Measurements from ENCODE around the gene SMCO1.
A peak's percentile ranks its signal among the peaks of the same experiment; 100 is the strongest.
"Not testable (repeated sequence)": the region's sequence is repeated elsewhere in the genome, so short reads cannot be mapped to it uniquely, and the experiment has no call there.

The SMCO1 gene

DNA sequence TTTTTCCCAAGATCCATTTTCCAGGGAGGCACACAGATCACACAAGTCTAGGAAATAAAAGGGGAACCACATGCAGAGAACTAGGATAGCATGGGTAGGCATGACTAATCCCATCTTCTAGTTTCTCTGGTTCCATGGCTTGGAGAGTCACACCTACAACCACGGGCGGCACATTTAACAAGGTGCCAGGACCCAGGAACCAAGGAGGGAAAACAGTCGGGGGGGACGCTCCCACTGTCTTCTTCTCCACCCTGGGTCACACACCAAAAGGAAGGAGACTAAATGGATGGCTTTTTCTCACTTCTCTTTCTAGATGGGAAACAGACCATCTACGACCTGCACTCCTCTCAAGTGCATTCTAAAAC lies 4.6 kb upstream of the SMCO1 start:
- peak; percentile 47 for DNase-seq

DNA sequence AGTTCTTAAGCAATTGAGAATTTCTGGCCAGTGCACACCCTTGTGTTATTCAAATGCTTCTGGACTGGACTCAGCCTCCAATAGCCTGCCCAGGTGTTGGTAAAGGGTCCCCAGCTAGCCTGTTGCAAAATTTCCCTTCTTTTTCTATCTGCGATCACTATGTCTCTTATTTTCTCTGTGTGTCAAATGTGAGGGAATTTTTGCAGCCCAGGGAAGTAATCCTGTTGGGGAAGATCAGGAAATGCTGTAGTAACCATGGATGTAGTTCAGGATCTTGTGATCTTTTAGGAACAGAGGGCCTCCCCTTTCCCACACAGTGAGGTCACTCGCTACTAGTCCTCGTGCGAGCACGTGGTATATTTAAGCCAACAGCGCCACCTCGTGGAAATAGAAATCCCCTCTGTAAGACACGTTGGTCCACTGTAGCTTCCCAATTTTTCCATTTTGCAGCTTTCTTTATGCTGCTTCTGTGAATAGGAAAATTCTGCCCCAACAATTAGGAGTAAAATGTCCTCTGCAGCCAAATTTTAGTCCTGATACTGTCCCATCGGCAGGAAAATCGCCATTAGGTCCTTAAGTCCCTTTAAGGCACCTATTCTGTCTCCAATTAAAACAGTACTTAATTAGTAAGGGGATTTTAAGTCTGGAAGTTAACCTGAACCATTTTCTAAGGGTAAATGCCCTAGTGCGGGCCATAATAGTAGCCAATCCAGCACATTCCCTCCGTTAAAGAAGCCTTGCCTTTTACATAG lies 4.0 kb upstream of the SMCO1 start:
- peak; percentile 72 for DNase-seq

DNA sequence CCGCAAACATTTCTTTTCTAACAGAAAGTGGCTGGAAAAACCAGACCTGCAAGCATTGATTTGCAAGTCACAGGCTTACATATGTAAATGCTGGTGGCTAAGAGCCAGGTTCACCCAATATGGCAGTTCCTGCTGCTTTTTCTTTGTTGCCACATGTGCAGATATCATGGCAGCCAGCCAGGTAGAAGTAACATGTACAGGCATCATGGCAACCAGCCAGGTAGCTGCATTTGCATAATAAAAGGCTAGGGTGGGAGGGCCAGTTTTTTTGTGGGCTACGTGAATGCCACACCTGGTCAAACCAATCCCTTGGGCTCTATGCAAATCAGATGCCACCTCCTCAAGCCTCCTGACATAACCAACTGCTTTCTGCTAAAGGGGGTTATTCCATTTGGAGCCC lies 2.8 kb upstream of the SMCO1 start:
- DNase-seq, result no peak

DNA sequence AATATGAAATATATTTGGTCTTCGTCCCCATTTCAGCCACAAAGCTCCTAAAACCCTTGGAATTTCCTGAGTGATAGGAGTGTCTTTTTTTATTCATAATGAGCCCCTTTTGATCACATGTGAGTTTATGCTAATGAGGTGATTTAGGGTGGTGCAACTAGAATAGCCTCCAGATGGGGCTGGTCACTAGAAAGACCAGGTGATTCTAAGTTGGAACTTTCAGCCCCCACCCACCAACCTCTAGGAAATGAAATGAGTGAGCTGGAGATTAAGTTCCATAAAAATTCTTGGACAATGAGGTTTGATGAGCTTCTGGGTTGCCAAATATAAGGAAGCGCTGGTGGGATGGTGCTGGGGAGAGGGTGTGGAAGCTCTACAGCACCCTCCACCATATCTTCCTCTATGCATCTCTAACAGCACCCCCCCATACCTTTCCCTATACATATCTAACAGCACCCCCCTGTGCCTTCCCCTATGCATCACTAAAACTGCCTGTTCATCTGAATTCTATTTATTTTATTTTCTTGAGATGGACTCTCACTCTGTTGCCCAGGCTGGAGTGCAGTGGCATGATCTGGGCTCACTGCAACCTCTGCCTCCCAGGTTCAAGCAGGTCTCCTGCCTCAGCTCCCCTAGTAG lies 2.1 kb upstream of the SMCO1 start:
- DNase-seq, result no peak

DNA sequence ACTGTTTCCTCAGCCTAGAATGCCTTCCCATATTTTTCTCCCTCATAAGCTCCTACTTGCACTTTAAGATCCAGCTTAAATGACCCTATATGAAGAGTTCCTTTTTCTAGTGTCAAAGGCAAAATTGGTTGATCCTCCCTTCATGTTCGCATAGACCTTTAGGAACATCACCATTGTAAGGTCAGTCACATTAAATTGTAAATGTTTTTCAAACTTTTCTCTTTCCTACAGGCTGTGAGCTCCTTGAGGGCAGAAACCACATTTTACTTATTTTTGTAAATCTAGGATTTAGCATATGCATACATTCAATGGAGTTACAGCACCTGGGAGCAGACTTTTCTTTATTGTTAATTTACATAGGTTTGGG lies 813 bp downstream of the SMCO1 start:
- no peak for DNase-seq

DNA sequence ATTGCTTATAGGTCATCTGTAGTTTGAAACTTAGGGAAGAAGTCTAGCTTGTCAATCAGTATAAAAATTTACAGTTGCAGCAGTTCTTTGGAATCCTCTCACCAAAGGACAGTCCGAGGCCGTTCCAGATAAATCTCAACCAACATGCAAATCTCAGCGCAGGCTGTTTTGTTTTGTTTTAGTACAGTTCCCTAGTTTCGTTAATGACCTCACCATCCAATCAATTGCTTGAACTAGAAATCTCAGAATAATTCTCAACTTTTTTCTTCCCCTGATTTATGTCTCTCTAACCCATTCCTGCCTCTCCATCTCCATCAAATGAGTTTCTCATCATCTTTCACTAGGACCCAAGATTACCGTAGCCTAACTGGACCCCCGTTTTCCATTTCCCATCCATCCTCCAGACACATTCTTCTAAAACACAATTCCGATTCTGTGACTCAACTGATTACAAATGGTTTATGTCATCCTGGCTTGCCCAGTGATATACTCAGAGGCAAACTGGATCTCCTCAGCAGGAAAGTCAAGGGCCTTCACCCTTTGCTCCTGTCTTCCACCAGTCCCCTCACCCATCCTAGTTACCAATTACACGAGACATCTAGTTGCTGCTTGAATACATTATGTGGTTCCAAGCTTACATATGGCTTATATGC lies 1.3 kb downstream of the SMCO1 start:
- DNase-seq, result no peak

DNA sequence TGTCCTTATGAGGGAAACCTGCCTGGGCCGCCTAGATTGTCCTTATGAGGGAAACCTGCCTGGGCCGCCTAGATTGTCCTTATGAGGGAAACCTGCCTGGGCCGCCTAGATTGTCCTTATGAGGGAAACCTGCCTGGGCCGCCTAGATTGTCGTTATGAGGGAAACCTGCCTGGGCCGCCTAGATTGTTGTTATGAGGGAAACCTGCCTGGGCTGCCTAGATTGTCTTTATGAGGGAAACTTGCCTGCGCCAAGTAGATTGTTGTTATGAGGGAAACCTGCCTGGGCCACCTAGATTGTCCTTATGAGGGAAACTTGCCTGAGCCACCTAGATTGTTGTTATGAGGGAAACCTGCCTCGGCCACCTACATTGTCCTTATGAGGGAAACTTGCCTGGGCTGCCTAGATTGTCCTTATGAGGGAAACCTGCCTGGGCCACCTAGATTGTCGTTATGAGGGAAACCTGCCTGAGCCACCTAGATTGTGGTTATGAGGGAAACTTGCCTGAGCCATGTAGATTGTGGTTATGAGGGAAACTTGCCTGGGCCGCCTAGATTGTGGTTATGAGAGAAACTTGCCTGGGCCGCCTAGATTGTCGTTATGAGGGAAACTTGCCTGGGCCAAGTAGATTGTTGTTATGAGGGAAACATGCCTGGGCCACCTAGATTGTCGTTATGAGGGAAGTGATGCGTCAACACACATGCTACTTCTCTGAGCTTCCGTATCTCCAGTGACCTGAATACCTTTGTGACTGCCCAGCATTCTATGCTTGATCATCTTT lies 3.3 kb downstream of the SMCO1 start:
- DNase-seq, result not testable (repeated sequence)

DNA sequence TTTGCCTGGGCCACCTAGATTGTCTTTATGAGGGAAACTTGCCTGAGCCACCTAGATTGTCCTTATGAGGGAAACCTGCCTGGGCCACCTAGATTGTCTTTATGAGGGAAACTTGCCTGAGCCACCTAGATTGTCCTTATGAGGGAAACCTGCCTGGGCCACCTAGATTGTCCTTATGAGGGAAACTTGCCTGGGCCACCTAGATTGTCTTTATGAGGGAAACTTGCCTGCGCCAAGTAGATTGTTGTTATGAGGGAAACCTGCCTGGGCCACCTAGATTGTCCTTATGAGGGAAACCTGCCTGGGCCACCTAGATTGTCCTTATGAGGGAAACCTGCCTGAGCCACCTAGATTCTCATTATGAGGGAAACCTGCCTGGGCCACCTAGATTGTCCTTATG lies 4.0 kb downstream of the SMCO1 start:
- not testable (repeated sequence) for DNase-seq

DNA sequence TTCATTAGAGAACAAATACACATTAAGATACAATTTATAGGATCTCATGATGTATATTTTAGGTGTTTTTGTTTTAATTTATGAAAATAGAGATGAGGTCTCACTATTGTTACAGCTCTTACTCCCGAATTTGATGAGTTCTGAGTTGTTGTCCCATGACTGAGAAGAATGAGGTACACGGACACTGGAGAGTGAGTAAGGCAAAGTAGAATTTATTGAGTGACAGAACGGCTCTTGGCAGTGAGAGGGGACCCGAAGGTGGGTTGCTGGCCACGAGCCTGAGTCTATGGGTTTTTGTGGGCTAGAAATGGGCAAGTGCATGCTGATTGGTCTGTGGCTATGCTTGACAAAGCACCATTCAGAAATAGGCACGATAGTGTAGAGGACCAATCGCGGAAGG lies 8.5 kb downstream of the SMCO1 start:
- DNase-seq, result no peak

DNA sequence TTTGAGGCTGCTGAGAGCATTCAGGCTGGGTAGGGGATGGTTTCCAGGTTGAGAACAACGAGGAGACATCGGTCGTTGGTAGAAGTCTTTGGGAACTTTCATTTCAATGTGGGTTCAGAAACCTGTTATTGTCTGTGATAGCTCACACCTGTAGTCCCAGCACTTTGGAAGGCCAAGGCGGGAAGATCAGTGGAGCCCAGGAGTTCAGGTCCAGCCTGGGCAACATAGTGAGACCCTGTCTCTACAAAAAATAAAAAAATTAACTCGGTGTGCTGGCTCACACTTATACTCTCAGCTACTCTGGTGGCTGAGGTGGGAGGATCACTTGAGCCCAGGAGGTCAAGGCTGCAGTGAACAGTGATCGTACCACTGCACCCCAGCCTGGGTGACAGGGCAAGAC lies 10.6 kb downstream of the SMCO1 start:
- DNase-seq, result no peak

DNA sequence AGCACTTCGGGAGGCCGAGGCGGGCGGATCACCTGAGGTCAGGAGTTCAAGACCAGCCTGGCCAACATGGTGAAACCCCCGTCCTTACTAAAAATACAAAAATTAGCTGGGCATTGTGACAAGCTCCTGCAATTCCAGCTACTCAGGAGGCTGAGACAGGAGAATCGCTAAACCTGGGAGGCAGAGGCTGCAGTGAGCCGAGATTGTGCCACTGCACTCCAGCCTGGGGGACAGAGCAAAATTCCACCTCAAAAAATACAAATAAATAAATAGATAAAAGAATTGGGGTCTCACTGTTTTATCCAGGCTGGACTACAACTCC lies 11.1 kb downstream of the SMCO1 start:
- DNase-seq, result not testable (repeated sequence)

DNA sequence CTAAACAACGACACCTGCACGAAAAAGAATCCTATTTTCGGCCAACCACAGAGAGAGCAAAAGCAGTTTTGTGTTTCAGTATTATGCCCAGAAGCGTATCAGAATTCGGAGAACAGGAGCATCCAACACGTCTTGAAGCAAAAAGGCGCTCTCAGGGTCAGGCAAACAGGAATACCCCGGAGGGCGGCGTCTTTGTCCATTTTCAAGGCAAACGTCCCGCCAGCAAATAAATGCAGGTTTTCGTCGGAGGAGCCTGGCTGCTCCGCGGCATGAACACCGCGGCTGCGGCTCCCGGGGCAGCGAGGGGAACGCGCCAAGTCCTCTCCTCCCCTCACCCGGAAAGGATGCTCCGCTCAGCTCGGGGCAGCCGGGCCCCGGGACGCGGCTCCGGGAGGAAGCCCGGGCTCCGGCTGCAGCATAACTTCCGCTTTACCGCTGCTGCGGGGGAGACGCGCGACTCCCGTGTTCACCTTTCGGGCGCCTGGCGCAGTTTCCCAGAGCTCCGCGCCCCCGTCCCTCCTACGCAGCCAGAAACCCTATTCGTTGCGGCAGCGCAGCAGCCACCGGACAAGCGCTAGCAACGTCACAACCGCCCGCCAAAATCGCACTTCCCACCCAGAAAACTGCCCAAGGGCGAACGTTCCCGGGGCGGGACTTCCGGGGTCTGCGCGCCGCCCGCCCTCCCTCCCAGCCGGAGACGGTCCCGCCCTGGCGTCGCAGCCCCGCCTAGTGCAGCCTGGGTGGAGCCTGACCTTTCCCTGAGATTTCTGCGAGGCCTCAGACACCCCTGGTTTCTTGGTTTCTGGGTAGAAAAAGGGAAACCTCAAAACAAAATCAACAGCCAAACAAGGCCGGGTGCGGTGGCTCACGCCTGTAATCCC lies 11.7 kb downstream of the SMCO1 start, which contains the start of gene RNF168:
Gene RNF168 (minus strand): TSS at position 573 of the 881 bp plus-strand sequence. CDS start 595 bp downstream, outside the sequence.
- DNase-seq, result peak; percentile 99

DNA sequence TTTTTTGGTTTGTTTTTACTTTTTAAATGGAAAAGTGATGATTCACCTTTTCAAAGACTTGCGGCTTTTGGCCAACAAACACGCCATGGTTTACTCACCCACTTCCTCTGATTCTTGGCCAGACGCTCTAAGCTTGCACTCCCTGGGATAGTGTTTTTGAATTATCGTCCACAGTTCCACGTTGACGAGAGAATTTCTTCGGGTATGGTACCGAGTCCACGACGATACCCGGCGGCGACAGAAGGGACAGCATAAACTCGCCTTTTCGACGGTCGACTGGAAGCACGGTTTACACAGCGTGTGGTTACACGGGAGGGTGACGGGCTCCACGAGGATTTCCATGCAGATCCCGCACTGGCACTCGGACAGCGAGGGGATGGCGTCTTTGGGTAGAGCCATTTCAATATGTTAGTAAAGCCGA lies 12.4 kb downstream of the SMCO1 start:
- DNase-seq, result peak; percentile 67

DNA sequence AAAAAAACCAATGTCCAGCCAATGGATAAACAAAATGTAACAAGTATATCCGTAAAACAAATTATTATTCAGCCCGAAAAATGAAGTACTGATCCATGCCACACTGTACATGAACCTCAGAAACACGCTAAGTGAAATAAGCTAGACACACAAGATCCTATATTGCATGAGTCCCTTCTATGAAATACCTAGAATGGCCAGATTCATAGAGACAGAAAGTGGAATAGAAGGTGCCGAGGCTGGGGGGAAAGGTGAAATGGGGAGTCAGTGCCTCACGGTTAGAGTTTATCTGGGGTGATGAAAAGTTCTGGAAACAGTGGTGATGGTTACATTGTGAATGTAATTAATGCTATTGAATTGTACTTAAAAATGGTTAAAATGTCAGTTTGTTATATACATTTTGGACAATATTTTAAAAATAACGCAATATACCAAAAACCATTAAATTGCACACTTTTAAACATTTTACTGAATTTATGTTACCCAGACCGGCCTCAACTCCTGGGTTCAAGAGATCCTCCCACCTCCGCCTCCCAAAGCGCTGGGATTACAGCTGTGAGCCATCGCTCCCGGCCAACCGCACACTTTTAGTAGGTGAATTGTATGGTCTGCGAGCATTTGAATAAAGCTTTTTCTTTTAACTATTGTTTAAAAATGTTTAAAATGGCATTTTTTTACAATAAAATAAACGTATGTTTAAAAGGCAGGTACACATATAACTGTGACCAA lies 13.7 kb downstream of the SMCO1 start:
- DNase-seq, result peak; percentile 33

DNA sequence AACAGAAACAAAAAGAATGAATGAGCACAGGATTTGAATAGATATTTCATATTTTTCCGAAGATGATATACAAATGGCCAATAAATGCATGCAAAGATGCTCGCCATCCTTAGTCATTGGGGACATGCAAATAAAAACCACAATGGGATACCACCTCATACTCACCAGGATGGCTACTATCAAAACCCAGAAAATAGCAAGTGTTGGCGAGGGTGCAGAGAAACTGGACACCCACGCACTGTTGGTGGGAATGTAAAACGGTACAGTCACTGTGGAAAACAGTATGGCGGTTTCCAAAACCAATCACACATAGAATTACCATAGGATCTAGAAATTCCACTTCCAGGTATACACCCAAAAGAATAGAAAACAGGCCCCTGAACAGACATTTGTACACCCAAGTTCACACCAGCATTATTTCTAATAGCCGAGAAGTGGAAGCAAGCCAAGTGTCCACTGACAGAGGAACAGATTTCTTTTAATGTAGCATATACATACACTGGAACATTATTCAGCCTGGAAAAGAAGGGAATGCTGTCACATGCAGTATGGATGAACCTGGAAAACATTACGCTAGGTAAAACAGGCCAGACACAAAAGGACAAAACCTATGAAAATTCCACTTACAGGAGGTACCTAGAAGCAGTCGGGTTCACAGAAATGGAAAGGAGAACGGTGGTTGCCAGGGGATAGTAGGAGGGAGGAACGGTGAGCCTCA lies 15.2 kb downstream of the SMCO1 start:
- peak; percentile 64 for DNase-seq

DNA sequence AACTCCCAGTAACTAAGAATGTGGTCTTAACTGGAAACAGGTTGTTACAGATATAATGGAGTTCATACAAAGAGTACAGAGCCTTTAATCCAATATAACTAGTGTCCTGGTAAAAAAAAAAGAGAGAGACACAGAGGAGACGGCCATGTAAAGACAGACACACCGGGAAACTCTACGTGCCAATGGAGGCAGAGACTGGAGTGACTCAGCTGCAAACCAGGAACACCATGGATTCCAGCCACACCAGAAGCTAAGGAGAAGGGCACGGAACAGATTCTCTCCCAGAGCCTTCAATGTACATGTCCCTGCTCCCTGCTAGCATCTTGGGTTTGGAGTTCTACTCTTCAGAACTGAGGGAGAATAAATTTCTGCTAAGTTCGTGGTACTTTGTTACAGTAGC lies 16.1 kb downstream of the SMCO1 start:
- DNase-seq, result no peak

DNA sequence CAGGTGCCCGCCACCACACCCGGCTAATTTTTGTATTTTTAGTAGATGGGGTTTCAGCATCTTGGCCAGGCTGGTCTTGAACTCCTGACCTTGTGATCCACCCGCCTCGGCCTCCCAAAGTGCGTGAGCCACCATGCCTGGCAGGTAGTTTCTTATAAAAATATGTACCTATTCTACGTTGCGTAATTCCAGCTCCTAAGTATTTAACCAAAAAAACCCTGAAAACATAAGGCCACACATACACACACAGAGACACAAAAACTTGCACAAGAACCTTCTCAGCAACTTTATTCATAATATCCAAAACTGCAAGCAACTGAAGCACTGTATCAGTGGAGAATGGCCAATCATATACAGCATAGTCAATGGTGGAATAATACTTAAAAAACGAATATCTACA lies 16.8 kb downstream of the SMCO1 start:
- DNase-seq, result no peak

DNA sequence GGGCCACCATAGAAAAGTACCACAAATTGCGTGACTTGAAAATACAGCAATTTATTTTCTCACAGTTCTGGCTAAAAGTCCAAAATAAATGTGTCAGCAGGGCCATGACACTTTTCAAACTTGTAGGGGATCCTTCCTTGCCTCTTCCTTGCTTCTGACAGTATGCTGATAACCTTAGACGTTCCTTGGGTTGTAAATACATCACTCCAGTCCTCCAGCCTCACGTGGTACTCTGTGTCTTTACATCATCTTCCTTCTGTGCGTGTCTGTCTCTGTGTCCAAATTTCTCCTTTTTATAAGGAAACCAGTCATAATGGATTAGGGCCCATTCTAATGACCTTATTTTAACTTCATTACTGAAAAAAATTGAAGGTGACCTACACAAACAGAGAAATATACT lies 19.0 kb downstream of the SMCO1 start:
- no peak for DNase-seq

DNA sequence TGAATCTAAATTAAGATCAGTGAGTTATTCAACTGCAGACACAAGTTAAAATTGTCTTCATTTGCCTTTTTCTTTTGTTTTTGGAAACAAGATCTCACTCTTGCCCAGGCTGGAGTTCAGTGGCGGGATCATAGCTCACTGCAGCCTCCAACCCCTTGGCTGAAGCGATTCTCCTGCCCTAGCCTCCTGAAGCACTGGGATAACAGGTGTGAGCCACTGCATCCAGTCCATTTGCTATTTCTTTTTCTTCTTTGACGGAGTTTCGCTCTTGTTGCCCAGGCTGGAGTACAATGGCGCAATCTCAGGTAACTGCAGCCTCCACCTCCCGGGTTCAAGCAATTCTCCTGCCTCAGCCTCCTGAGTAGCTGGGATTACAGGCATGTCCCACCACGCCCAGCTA lies 21.9 kb downstream of the SMCO1 start:
- DNase-seq, result no peak

DNA sequence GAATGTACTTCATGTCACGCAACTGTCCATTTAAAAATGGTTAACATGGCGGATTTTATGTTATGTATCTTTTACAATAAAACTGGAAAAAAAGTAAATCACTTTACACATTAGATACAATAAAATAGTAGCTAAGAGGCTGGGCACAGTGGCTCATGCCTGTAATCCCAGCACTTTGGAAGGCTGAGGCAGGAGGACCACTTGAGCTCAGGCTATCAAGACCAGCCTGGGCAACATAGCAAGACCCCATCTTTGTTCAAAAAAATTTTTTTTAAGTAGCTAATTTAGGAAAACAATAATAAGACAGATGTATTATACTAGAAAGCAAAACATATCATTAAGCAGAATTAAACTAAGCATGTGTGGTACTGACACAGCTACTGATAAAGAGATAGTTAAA lies 23.1 kb downstream of the SMCO1 start:
- no peak for DNase-seq

DNA sequence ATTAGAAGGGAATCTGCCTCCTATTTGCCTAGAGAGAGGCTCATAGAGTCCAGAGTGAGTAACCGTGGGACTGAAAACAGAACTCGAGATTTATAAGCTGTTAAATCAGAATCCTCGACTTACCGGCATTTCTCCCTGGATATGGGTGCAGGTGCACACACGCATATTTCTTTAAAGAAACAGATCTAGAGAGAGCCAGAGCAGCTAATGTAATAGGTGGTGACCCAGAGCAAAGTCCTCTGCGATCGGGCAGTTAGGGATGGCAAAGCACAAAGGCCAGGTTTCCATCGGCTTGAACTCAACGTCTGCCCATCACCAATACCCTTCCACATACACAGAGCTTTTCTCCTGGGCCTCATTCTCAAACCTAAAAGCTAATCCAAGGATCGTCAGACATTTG lies 25.4 kb downstream of the SMCO1 start:
- no peak for DNase-seq
